Trophoblast cell (in vitro differentiated cells and primary cell): ENCODE measurements around the gene CRIM1.

Experiments used
- DNase-seq, 2 donors: peaks; one replicate each; pipeline ENCODE4 v3.0.0-alpha.2; 2016
- H2AFZ ChIP-seq: 2 replicates; pipeline ENCODE4 v1.6.1; 2013; ENCODE audit warnings: low read length, moderate library complexity, mild to moderate bottlenecking; ENCODE audit not compliant: insufficient read depth, poor library complexity
- H2AK5ac ChIP-seq: 2 replicates; pipeline ENCODE4 v1.6.1; 2013; ENCODE audit warnings: mild to moderate bottlenecking, low read length
- H2BK120ac ChIP-seq: 2 replicates; pipeline ENCODE4 v1.6.1; 2013; ENCODE audit warnings: low read length, mild to moderate bottlenecking, moderate library complexity; ENCODE audit not compliant: insufficient read depth, poor library complexity
- H2BK12ac ChIP-seq: 2 replicates; pipeline ENCODE4 v1.6.1; 2013; ENCODE audit warnings: mild to moderate bottlenecking, low read length, moderate library complexity
- H2BK5ac ChIP-seq: 2 replicates; pipeline ENCODE4 v1.6.1; 2013; ENCODE audit warnings: low read length, low read depth, moderate library complexity, mild to moderate bottlenecking; ENCODE audit not compliant: poor library complexity
- H3K14ac ChIP-seq: 2 replicates; pipeline ENCODE4 v1.6.1; 2013; ENCODE audit warnings: mild to moderate bottlenecking, low read length
- H3K18ac ChIP-seq: 2 replicates; pipeline ENCODE4 v1.6.1; 2013; ENCODE audit warnings: mild to moderate bottlenecking, low read length
- H3K23ac ChIP-seq: 2 replicates; pipeline ENCODE4 v1.6.1; 2013; ENCODE audit warnings: low read length
- H3K27ac ChIP-seq: 2 replicates; pipeline ENCODE4 v1.5.1; 2013; ENCODE audit warnings: low read depth, mild to moderate bottlenecking, inconsistent platforms, low read length, moderate library complexity
- H3K27me3 ChIP-seq: 2 replicates; pipeline ENCODE4 v1.6.1; 2013; ENCODE audit warnings: inconsistent platforms, mild to moderate bottlenecking, low read length, moderate library complexity; ENCODE audit not compliant: insufficient read depth
- H3K36me3 ChIP-seq, 2 experiments: 1 replicate in 1 of 2; 2 replicates in 1 of 2; pipeline ENCODE4 v1.6.1; 2013; ENCODE audit warnings: low read length in 2 of 2, mild to moderate bottlenecking in 2 of 2, moderate library complexity in 1 of 2; ENCODE audit not compliant: insufficient read depth in 2 of 2, control insufficient read depth in 1 of 2
- H3K4ac ChIP-seq: 2 replicates; pipeline ENCODE4 v1.6.1; 2013; ENCODE audit warnings: low read depth, mild to moderate bottlenecking, low read length, moderate library complexity
- H3K4me1 ChIP-seq, 2 experiments: 1 replicate in 1 of 2; 2 replicates in 1 of 2; pipeline ENCODE4 v1.6.1; 2013; ENCODE audit warnings: low read length in 2 of 2, mild to moderate bottlenecking in 2 of 2, moderate library complexity in 1 of 2; ENCODE audit not compliant: insufficient read depth in 2 of 2, control insufficient read depth in 1 of 2
- H3K4me2 ChIP-seq: 2 replicates; pipeline ENCODE4 v1.6.1; 2013; ENCODE audit warnings: inconsistent platforms, mild to moderate bottlenecking, low read length, moderate library complexity
- H3K4me3 ChIP-seq: 2 replicates; pipeline ENCODE4 v1.5.1; 2013; ENCODE audit warnings: mild to moderate bottlenecking, low read depth, low read length, inconsistent platforms
- H3K79me1 ChIP-seq: one replicate; pipeline ENCODE4 v1.6.1; 2013; ENCODE audit warnings: low read length
- H3K79me2 ChIP-seq: 2 replicates; pipeline ENCODE4 v1.6.1; 2013; ENCODE audit warnings: low read length, mild to moderate bottlenecking; ENCODE audit not compliant: control insufficient read depth, insufficient read depth, poor library complexity
- H3K9ac ChIP-seq: 2 replicates; pipeline ENCODE4 v1.6.1; 2013; ENCODE audit warnings: mild to moderate bottlenecking, low read length
- H3K9me3 ChIP-seq: 2 replicates; pipeline ENCODE4 v1.6.1; 2013; ENCODE audit warnings: low read depth, mild to moderate bottlenecking, control low read depth, inconsistent platforms, low read length; ENCODE audit not compliant: insufficient read depth
- H4K12ac ChIP-seq: 2 replicates; pipeline ENCODE4 v1.6.1; 2013; ENCODE audit warnings: low read depth, mild to moderate bottlenecking, low read length, moderate library complexity
- H4K8ac ChIP-seq: 2 replicates; pipeline ENCODE4 v1.6.1; 2013; ENCODE audit warnings: low read depth, mild to moderate bottlenecking, low read length, moderate library complexity
- H4K91ac ChIP-seq: one replicate; pipeline ENCODE4 v1.6.1; 2013; ENCODE audit warnings: low read depth, mild to moderate bottlenecking, low read length, moderate library complexity
- WGBS: extraction: QIAGEN DNeasy Blood & Tissue Kit; methylation state at CpG from one replicate; pipeline ENCODE4 v1.1.7; 2013; ENCODE audit warnings: missing lambda C conversion rate; ENCODE audit not compliant: insufficient read length, insufficient coverage; ENCODE audit errors: extremely low coverage; 5-methylcytosine and 5-hydroxymethylcytosine counted together

CRIM1 gene

GRCh38 chr2:36487947-36488346 lies 132.4 kb downstream of the CRIM1 start:
- no peak for DNase-seq
- H3K23ac ChIP-seq, result no peak overlapping the region
- no peak overlapping the region for H4K8ac ChIP-seq
- no peak overlapping the region for H3K4ac ChIP-seq
- H3K36me3 ChIP-seq, result peaks cover 5 to 8% of the 10 kb centered on the region in 2 experiments
- no peak overlapping the region for H4K12ac ChIP-seq
- WGBS, result no CpG with 5 or more reads among the region's 4 CpGs
- H3K79me1 ChIP-seq, result peaks cover 16% of the 10 kb centered on the region
- no peak overlapping the region for H3K4me2 ChIP-seq
- peaks cover 13 to 25% of the 10 kb centered on the region in 2 experiments for H3K4me1 ChIP-seq
- no peak overlapping the region for H3K18ac ChIP-seq
- no peak overlapping the region for H2BK5ac ChIP-seq
- no peak overlapping the region for H4K91ac ChIP-seq
- H2AK5ac ChIP-seq, result no peak overlapping the region
- no peak overlapping the region for H2BK12ac ChIP-seq
- H3K27me3 ChIP-seq, result no peaks in the 10 kb centered on the region
- H3K9ac ChIP-seq, result no peak overlapping the region
- no peak overlapping the region for H3K27ac ChIP-seq
- H3K9me3 ChIP-seq, result no peaks in the 10 kb centered on the region
- H3K4me3 ChIP-seq, result no peak overlapping the region
- no peak overlapping the region for H2AFZ ChIP-seq
- H3K79me2 ChIP-seq, result peaks cover 2% of the 10 kb centered on the region
- H2BK120ac ChIP-seq, result no peak overlapping the region
- no peak overlapping the region for H3K14ac ChIP-seq

- peaks cover 16% of the 10 kb centered on the region for H3K79me1 ChIP-seq
These were observed 133.7 kb downstream of the CRIM1 start for GRCh38 chr2:36489281-36489680.

GRCh38 chr2:36490749-36491148 lies 135.2 kb downstream of the CRIM1 start:
- Histone ChIP-seq H3K79me2 (peaks cover 2% of the 10 kb centered on the region), H4K8ac (peak overlapping the region; percentile 22), H2AK5ac (peak overlapping the region; percentile 11), H2BK5ac (no peak overlapping the region), H3K36me3 (no peaks in the 10 kb centered on the region), H2BK120ac (peak overlapping the region; percentile 20), H3K9ac (no peak overlapping the region), H3K79me1 (peaks cover 20% of the 10 kb centered on the region), H3K9me3 (no peaks in the 10 kb centered on the region), H4K12ac (no peak overlapping the region), H3K4me1 (peaks cover 9 to 15% of the 10 kb centered on the region in 2 experiments), H3K4me3 (no peak overlapping the region), H3K14ac (no peak overlapping the region), H2BK12ac (no peak overlapping the region), H3K27me3 (no peaks in the 10 kb centered on the region), H2AFZ (no peak overlapping the region), H3K4ac (no peak overlapping the region), H3K18ac (no peak overlapping the region), H3K4me2 (no peak overlapping the region), H4K91ac (no peak overlapping the region), H3K23ac (no peak overlapping the region), H3K27ac (peak overlapping the region; percentile 19)
- no CpG with 5 or more reads among the region's 4 CpGs for WGBS
- DNase-seq, result no peak

More at GRCh38 chr2:36489281-36489680, 133.7 kb downstream of the CRIM1 start:
- Histone ChIP-seq H3K9ac (no peak overlapping the region), H4K91ac (no peak overlapping the region), H3K4me2 (no peak overlapping the region), H3K36me3 (no peaks in the 10 kb centered on the region), H2BK120ac (no peak overlapping the region), H3K14ac (no peak overlapping the region), H3K4me1 (peaks cover 7 to 23% of the 10 kb centered on the region in 2 experiments), H2AK5ac (no peak overlapping the region), H3K4ac (no peak overlapping the region), H3K4me3 (no peak overlapping the region), H3K27me3 (no peaks in the 10 kb centered on the region), H3K9me3 (no peaks in the 10 kb centered on the region), H2AFZ (no peak overlapping the region), H2BK5ac (no peak overlapping the region), H3K18ac (no peak overlapping the region), H3K27ac (peak overlapping the region; percentile 32), H4K12ac (no peak overlapping the region), H4K8ac (no peak overlapping the region), H2BK12ac (no peak overlapping the region), H3K79me2 (peaks cover 2% of the 10 kb centered on the region), H3K23ac (no peak overlapping the region)
- WGBS, result no CpG with 5 or more reads among the region's 5 CpGs
- peak; percentile 16 to 45 for DNase-seq

- no peak overlapping the region for H4K12ac ChIP-seq
- H2BK5ac ChIP-seq, result no peak overlapping the region
- no peaks in the 10 kb centered on the region for H3K36me3 ChIP-seq
- H3K18ac ChIP-seq, result no peak overlapping the region
- no peak overlapping the region for H2AFZ ChIP-seq
- H3K14ac ChIP-seq, result no peak overlapping the region
- peaks cover 20% of the 10 kb centered on the region for H3K79me1 ChIP-seq
- H3K27me3 ChIP-seq, result no peaks in the 10 kb centered on the region
- no peak overlapping the region for H2AK5ac ChIP-seq
- H3K23ac ChIP-seq, result no peak overlapping the region
- H2BK120ac ChIP-seq, result no peak overlapping the region
- H2BK12ac ChIP-seq, result no peak overlapping the region
- peak overlapping the region; percentile 76 for H3K27ac ChIP-seq
- H4K91ac ChIP-seq, result no peak overlapping the region
- peak in 1 of 2 donors; percentile 52 for DNase-seq
- no peak overlapping the region for H3K4me3 ChIP-seq
- H3K79me2 ChIP-seq, result peaks cover 2% of the 10 kb centered on the region
- no peak overlapping the region for H4K8ac ChIP-seq
- H3K4me2 ChIP-seq, result no peak overlapping the region
- no peaks in the 10 kb centered on the region for H3K9me3 ChIP-seq
- no CpG with 5 or more reads among the region's 6 CpGs for WGBS
- no peak overlapping the region for H3K9ac ChIP-seq
- H3K4ac ChIP-seq, result no peak overlapping the region
- peaks cover 9 to 15% of the 10 kb centered on the region in 2 experiments for H3K4me1 ChIP-seq
These were observed 136.8 kb downstream of the CRIM1 start for GRCh38 chr2:36492216-36492945.
